GM18858 (cell line): ENCODE data around the gene BMP7.

Experiments
- ATAC-seq: cut with Tn5 transposase; IDR thresholded peaks from one replicate; pipeline ENCODE4 v1.9.1; 2021; ENCODE audit not compliant: unreplicated experiment

BMP7 gene

DNA sequence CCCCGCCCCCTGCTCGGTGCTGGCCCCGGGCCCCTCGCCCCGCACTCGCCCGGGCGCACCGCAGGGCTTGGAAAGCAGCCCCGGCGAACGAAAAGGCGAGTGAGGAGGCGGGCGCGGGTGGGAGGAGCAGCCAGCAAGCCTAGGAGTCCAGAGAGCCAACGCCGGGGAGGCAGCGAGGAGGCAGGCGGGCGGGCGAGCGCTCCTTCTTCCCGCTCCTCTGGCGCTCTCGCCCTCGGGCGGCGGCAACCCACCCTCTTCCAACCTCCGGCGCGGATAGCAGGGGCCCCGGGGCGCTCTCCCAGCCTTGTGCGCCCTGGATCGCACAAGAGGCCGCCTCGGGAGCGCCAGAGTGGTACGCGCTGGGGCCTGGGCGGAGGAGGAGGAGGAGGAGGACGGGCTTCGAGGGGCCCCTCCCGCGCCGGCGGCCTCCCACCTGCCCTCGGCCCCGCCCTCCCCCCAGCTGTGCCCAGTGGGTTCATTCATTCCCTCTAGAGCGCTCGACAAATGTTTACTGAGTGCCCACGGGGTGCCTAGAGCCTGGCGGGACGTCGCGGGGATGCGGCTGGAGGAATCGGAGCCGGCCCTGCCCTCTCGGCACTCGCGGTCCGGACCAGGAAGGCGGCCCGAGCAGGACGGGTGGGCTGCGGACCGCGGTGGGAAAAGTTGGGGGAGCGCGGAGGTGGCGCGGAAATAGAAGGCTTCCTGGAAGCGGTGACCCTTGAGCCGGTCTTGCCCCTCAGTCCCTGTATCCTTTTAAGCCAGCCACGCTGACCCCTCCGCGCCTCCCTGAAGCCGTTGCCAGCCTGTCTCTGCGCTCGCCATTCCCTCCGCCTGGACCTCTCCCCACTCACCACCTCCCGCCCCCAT lies at the start of gene BMP7:
TSS of gene BMP7 (minus strand) at position 351 of the 867 bp plus-strand sequence. CDS start 519 bp downstream, outside the sequence.
- no peak for ATAC-seq

DNA sequence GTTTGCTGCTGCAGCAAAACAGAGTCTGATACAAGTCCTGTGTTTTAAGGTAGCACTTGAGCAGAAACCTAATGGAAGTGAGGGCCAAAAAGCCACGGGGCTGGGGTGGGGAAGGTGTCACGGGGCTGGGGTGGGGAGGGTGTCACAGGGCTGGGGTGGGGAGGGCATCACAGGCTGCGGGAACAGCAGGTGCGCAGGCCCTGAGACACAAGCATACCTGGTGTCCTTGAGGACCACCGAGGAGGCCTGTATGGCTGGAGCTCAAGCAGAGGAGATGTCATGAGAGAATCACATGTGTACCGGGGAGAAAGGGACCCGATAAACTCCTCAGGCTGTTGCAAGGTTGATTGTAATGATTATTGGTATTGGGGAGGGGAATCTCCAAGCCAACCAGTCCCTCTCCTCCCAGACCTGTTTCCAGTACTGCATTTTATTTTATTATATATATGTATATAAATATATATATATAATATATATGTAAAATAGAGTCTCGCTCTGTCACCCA lies 49.6 kb upstream of the BMP7 start:
- no peak for ATAC-seq

DNA sequence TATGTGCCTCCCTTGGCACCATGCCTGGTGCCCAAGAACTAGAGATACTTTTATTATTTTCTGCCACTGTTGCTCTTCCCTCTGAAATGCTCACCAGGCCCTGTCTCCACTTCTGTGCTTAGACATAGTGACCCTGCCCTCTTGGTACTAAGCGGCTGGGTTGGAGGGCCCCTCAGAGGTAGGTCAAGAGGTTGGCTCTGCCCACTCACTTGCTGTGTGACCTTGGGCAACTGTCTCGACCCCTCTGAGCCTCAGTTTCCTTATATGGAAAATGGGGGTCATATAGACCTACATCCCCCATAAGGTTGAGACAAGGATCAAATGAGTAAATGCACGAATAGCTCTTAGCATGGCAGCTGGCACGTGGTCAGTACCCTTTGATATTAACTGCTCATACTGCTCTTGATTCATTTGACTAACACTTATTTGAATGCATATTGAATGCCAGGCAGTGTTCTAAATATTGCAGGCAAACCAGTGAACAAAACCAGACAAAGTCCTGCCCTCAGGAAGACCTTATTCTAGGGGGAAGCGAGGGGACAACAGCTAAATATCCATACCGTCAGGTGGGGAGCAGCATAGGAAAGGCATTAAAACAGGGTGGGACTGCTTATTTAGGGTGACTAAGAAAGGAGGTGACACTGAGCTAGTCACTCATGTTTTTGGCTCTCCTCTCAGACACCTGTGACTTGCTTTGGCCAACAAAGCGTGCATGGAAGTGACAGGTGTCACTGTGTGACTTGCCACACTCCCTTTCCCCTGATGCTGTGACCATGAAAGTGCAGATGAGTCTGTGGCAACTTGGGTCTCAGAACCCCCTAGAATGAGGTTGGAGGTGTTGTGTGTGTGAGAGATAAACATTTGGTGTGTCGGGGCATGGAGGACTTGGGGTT lies 48.9 kb upstream of the BMP7 start:
- no peak for ATAC-seq

DNA sequence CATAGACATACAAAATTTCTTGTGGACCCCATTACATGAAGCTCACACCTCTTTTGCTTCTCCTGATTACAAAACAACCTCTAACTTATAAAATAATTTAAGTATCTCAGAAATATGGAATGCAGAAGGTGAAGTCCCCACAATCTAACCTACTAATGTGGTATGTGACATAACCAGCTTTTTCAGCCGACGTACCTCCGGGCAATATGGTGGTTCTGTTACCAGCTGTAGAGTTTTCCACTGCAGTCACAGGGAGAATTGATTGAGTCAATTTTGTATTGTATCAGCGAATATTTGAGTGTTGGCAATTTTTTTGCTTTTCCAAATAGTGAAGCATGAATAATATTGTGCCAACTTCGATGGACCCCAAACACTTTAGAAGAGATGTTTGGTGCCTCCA lies 47.5 kb upstream of the BMP7 start:
- ATAC-seq = no peak

DNA sequence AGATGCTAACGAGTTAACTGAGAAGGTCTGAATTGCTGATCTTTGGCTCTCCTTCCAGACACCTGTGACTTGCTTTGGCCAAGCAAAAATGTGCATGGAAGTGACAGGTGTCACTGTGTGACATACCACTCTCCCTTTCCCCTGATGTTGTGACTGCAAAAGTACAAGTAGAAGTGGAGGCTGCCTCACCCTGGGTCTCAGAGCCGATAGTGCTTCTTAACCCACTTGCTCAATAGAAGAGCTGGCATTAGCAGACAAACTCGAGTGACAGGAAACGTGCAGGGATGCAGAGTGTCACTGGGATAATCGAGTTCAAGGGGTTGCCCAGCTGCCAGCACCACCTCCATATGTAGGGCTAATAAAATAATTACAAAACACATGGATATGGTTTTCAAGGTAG lies 46.8 kb upstream of the BMP7 start:
- no peak for ATAC-seq

DNA sequence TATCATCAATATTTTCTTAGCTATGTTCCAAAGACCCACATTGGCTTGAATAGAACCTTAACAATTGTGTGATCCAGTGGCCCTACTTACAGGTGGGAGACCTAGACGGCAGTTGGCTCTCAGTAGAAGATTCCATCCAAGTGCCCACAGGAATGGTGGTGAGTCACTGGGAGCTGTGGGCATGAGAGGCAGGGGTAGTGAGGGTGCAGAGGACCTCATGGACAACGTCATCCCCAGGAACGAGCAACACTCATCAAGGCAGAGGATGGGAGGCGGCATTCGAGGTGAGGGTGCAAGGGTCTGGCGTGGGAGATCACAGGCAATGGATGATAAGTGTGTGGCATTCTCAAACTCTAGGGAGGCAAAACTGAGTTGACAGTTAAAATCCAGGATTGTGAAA lies 45.7 kb upstream of the BMP7 start:
- no peak for ATAC-seq

DNA sequence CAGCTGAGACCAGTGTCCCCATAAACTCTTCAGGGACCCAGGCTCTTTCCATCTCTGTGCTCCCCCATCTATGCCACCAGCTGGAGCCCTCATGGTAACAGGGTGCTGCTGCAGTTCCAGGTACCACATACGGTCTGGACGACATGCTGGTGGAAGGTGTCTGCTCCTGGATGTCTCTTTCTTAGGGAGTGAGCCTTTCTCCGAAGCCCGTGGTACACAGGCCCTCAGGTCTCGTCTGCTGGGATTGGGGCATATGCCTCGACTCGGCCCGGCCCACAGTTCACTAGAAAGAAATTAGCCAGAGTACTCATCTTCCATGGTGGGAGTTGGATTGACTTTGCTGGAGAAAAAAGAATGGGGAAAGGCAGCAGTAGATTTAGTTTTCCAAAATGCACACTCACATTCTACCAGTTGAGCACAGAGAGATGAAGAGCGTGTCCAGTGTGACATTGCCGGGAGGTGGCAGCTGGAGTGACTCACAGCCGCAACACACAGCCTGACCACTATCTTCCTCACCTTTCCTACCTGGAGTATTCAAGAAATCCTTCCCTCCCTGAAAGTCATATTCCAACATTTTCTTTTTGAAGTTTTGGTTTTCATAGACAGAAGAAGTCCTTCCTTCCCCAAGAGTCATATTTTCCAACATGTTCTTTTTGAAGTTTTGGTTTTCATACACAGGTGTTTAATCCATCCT lies 44.5 kb upstream of the BMP7 start:
- ATAC-seq = no peak

DNA sequence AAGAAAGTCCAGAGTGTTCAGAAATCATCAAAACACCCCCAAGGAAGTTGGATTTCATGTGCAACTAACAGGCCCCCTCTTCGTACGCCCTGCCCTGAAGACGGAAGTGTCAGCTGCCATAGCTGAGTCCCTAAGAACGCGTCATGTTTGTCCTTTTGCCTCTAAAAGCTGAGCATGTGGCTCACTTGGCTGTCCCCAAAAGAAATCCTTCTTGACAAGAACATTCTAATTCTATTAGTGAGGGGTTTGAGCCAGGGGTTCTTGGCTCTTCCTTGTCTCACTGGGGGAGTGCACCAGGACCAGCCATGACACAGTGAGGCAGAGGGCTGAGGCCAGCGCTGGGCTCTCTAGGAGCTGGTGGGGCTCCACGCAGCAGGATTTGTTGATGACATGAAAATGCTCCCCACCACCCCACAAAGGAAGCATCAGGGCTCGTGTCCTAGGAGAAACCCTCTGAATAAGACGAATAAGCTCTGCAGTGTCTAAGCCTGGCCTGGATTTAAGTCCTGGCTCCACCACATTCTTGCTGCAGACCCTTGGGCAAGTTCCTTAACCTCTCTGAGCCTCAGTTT lies 43.2 kb upstream of the BMP7 start:
- no peak for ATAC-seq

DNA sequence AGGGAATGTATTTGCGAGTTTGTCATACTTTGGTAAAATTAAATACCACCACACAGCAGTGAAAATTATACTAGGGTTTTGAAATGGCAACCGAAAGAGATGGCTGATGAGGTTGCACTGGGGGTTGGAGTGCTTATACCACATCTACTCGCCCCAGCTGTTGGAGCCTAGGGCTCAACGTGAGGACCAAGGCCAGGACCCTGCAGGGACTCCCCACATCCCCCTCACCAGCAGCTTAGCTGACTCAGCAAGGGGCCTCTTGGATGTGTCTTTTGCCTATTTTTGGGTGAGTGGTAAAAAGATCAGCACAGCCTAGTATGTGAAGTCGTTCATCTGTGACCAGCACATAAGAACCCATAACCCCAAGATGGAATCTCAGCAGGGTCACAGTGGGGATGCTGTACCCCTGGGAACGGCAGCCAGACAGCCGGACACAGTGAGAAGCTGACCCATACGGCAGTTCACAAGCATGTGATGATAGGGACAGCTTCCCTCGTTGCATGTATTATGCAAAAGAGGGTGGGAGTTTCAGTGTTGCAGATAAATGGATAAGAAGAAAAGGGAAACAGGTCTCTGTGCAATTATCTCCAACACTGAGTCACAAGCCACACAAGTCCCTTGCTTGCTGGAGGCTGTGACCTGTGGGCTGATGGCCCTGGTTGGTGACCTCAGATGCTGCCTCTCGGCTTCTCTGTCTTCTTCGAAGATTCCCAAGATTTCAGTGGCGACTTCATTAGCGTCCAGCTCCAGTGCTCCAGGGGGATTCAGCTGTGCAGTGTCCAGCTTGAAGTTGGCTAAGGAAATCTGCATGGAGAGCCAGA lies 42.2 kb upstream of the BMP7 start:
- ATAC-seq = no peak

DNA sequence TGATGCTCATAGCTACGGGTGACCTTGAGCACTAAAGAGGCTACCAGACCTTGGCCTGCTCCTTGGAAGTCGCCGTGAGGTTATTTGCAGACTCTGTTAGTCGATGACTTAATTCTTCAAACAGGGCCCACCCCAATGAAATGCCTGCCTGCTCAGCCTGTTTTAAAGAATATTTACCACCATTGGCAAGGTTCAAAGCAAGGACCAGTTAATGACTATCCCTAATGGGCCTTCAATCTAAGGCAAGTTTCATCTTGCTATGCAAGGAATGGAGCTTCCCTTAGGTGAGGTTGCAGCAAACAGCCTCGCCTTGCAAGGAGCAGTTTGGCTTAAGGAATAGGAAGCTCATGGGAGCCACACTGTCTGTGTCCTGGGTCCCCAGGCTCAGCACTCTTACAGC lies 40.3 kb upstream of the BMP7 start:
- no peak for ATAC-seq

DNA sequence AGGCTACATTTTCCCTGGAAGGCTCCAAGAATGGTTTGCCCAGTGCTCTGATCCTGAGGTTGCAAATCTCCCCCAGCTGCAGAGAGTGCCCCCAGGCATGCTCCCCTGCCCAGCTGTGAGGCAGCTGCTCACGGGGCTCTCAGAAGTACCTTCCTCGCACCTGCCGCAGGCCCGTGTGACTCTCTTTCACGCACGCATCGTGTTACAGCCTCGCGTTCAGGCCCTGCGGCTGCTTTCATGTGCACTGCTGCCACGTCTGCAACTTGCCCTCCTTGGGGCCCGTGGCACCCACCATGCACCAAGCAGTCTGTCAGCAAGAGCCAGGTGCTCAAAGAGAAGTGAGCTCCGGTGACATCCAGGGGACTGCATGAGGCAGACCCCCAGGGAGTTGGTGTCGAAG lies 34.6 kb upstream of the BMP7 start:
- ATAC-seq = no peak

DNA sequence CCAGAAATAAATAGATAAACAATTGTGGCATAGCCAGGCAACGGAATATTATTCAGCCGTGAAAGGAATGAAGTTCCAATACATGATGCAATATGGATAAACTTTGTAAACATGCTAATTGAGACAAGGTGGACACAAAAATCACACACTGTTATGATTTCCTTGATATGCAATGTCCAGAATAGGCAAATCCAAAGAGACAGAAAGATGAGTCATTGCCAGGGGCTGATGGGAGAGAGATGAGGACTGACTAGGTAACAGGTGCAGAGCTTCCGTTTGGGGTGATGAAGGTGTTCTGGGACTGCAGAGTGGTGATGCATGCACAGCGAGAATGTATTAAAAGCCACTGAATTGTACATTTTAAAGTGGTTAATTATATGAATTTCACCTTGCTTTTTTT lies 32.0 kb upstream of the BMP7 start:
- ATAC-seq = no peak

DNA sequence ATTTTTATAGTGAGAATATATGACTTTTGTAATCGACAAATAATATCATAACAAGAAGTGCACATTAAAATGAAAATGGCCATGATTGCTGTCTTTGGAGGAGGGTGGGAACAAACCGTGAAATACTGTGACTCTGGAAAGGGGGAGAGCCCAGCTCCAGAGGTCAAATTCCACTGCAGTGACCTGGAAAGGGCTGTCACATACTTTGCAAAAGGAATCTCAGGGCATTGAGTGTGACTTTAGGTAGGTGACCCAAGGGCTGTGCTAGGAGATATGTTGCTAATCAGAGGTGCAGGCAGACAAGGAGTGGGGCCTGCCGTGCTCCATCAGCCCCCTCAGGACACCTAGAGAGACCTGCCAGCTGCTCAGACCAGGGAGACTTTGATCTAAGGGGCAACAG lies 28.1 kb upstream of the BMP7 start:
- ATAC-seq = no peak

DNA sequence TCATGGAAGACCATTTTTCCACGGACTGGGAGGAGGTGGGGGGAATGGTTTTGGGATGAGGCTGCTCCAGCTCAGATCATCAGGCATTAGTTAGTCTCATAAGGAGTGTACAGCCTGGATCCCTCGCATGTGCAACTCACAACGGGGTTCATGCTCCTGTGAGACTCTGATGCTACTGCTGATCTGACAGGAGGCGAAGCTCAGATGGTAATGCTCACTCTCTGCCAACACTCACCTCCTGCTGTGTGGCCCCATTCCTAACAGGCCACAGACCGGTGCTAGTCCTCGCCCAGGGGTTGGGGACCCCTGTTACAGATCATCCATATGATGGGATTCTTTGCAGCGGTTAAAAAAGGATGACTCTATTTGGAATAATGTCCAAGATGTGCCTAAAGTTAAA lies 27.6 kb upstream of the BMP7 start:
- ATAC-seq = no peak

DNA sequence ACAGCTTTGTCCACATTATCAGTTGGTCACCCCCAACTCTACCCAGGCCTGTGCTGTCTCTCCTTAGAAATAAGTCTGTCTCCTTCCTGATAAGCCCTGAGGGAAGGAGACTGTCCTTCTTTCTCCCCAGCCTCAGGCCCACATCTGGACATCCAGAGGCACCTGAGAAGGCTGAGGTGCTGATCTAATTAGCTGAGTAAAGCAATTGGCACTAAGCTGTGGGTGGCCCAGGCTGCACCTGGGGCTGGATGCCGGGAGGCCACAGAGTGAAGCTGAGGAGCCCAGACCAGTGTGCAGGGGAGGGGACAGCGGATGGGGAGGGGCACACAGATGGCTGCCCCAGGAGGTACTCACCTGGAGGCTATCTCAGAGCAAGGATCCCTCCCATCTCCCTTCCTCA lies 26.2 kb upstream of the BMP7 start:
- no peak for ATAC-seq

DNA sequence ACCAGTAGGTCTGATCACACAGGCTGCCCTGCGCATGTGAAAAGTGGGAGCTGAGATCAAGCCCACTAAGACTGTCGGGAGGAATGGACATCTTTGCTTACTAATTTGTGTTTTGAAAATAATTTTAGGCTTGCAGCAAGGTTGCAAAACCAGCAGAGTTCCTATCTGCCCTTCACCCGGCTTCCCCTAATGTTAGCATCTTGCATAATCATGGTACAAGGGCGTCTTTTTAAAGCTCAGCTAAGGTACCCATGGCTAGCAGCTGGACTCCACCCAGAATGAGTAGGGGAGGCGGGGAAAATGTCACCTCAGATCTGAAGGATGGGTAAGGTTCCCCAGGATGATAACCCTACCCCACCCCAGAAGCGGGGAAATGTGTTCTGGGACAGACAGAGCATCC lies 25.3 kb upstream of the BMP7 start:
- ATAC-seq = no peak

DNA sequence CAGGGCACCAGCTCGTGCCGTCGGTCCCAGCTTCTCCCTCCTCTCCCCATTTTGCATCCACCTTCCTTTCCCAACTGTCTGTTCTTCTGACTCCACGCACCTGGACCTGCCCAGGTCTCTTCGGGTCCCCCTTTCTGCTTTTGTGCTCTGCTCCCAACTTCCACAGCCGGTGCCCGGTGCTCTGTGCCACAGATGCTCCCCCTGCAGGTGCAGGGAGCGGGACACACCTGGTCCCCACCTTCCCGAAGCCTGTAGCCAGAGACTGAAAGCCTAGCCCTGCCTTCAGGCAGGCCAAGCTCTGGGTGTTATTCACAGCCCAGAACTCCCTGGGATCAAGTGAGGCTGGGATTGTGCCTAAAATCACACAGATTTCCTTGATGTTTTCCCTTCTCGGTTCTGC lies 24.6 kb upstream of the BMP7 start:
- no peak for ATAC-seq

DNA sequence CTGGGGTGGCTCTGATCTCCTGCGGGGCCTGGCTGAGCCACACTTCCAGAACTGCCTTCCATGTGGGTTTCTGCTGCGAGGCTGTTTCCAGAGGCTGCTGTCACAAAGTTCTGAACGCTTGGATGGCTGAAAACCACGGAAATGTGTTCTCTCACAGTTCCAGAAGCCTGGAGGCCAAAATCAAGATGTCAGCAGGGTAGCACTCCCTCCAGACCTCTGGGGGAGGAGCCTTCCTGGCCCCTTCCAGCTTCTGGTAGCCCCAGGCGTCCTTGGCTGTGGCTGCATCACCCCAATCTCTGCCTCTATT lies 23.7 kb upstream of the BMP7 start:
- no peak for ATAC-seq

DNA sequence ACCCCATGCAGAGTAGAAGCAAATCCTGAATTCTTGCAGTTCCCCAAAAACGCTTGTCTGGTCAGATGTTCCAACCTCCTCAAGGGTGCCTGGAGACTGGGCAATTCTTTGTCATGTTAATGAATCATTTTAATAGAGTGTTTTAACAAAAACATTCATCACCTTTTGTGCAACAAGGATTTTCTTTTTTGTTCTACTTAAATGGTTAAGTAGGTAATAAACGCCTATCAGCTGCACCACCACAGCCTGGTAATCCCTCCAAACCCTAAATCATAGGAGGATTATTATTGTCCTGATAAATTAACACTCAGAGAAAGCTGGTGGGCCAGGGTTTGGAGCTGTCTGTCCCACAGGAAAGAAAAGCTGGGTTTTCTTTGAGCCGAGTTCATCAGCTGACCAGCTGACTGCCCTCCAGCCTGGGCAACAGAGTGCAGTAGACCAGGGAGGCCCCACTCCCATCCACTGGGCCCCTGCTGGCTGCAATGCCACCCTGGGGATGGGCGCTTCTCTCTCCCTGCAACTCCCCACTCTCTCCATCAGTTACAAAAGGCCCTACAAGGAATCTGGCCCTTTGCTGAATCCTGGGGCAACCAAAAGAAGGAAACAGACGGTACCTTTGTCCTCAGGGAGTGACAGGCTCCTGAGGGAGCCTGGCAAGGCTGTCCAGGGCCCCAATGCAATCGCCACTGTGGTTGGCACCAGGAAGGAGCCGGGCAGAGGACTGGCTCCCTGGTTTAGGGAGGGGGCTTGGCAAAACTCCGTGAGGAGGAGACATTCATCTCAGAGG lies 23.1 kb upstream of the BMP7 start:
- no peak for ATAC-seq
